Left renal cortex interstitium (tissue), 4 donors: Measurements from ENCODE around the gene OR56A5. TPM values are rescaled to one million over a fixed set of nuclear protein-coding genes. Genes with fewer than 3 reads are reported as not detected.
"Not testable (repeated sequence)": the region's sequence is repeated elsewhere in the genome, so short reads cannot be mapped to it uniquely, and the experiment has no call there.

Experiments used
- DNase-seq, 4 donors: peaks; one replicate each; pipeline ENCODE4 v3.0.0-alpha.2; 2013; ENCODE audit warnings: low read depth in 4 of 4, low spot score in 2 of 4, missing footprints in 1 of 4
- polyA plus RNA-seq, 4 donors: library from polyadenylated mRNA; unstranded; fragments of 120-200 nt; gene quantifications; one replicate each; pipeline ENCODE4 v1.2.1, GENCODE V29; 2013; ENCODE audit not compliant: insufficient read length in 4 of 4

The OR56A5 gene, protein sequence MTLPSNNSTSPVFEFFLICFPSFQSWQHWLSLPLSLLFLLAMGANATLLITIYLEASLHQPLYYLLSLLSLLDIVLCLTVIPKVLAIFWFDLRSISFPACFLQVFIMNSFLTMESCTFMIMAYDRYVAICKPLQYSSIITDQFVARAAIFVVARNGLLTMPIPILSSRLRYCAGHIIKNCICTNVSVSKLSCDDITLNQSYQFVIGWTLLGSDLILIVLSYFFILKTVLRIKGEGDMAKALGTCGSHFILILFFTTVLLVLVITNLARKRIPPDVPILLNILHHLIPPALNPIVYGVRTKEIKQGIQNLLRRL
- not detected for polyA plus RNA-seq

DNA sequence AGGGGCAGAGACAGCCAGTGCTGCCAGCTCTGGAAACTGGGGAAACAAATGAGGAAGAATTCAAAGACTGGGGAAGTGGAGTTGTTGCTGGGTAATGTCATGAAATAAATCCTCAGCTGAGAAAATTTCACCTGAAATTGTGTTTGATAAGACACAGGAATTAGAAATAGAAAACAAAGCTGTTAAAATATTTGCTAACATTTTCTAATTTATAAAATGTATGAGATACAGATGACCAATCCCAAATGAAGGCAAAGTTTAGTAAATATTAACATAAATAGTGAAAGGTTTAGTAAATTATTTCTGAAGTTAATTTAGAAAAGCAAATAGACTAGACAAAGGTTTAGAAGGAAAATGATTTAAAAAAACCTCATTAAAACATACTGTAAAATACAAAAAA, at the start of gene OR56A5:
Gene OR56A5 (minus strand): TSS at position 101 of the 400 bp plus-strand sequence. CDS start 0 bp downstream, at position 101.
- DNase-seq: no peak

DNA sequence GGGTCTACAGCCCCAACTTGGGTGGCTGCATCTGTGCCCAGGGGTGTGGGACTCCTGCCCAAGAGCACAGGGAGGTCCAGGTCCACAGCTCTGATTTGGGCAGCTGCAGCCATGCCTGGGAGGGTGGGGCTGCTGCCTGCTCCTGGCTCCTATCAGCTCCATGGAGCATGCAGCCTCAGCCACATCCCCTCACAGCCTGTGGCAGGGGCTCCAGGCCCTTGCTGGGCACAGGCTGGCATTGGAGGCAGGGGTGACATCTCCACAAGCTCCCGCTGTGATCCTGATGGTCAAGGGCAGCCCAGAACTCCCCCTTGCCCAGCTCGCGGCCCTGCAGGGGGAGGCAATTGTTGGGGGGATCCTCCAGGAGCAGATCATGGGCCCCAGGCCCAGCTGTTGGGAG, 44.7 kb upstream of the OR56A5 start:
- no peak for DNase-seq

DNA sequence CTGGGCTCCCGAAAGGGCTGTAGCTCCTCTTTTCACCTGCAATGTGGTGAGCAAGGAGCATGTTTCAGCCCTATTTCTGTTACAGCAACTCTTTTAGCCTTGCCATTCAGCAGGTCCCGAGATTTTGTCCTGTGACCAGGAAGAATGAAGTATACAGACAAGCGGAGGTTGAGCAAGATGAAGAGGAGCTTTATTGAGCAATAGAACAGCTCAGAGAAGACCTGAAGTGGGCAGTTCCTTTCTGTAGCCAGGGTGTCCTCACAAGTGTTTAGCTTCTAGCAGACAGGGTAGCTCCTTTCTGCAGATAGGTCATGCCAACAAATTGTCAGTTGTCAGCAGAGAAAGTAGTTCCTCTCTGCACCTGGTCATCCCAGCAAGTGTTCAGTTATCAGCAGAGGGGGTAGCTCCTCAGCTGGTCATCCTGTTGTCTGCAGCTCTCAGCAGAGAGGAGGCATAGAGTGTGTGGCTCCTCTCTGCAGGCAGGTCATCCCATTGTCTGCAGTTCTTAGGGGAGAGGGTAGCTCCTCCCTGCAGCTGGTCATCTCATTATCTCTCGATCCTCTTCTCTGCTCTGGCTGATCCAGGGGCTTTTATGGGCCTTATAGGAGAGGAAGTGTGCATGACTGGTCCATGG, 43.9 kb upstream of the OR56A5 start:
- DNase-seq: no peak

DNA sequence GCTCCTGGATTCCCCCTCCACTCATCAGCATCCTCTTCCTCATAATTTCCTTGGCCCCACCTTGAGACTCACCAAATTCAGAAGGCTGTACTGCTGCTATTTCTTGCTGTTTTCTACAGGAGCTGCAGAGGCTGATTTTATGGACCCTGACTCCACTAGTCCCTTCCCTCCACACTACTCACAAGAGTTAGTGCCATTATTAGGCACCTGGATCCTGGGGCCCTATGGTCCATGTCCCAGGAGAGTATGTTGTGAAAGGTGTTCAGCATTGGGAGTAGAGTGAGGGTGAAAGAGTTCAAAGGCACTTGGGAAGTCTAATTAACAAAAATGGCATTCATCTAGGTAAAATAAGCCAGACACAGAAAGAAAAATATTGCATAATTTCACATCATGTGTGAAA, 38.6 kb upstream of the OR56A5 start, which contains the start of gene OR56A4:
Gene OR56A4 (minus strand): TSS at position 101 of the 400 bp plus-strand sequence. CDS start 3,954 bp downstream, outside the sequence.
- no peak for DNase-seq

- no peak for DNase-seq
Observed at GRCh38 chr11:6006395-6006794, 38.1 kb upstream of the OR56A5 start.

DNA sequence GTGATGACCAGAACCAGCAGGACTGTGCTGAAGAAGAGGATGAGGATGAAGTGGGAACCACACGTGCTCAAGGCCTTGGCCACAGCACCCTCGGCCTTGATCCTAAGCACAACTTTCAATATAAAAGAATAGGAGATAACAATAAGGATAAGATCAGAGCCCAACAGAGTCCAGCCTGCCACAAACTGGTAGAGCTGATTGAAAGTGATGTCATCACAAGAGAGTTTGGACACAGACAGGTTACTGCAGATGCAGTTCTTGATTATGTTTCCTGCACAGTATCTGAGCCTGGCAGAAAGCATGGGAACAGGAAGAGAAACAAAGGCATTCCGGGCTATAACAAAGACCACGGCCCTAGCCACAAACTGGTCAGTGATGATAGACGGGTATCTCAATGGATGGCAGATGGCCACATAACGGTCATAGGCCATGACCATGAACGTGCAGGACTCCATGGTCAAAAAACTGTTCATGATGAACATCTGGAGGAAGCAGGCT, 34.0 kb upstream of the OR56A5 start:
- no peak for DNase-seq

DNA sequence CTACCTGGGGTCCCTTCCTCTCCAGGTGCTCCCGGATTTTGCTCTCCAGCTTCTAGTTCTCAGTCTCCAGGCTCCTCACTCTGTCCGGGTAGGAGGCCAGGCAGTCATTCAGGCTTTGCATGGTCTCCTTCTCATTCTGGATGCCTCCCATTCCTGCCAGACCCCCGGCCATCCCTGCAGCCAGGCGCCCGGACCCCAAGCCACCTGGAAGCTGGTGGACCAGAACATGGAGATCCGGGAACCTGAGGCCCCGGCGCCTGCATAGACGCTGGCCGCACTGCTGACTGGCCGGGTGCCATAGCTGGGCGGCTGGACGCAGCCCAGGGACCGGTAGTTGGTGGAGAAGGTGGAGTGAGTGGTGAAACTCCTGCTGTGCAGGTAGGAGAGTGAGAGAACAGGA, 26.5 kb upstream of the OR56A5 start:
- DNase-seq: no peak

DNA sequence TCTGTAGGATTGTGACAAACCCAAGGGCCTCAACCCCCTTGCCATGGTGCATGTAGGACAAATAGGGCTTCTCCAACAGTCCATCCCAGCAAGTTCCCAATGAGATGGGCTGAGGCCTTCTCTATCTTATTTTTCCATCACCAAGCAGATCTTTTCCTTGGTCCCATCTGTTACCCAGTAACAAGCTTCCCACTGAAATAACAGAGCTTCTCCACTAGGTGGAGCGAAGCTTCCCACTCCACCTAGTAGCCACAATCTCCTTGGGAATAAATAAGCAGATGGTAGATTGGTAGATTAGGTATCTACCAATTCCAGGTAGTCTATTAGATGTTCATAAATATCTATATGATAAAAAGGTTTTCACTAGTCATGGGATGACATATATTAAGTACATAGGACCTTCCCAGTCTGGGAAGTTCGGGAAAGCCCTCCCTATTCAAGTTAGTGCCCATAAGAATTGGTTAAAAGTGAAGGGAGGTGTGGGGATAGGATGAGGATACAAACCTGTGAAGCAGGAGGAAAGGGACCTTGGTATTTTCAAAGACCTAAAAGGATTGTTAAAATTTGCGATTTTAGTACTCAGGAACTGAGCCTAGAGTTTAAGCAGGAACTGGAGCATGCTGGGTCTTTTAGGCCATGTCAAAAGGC, 24.4 kb upstream of the OR56A5 start:
- DNase-seq: no peak

DNA sequence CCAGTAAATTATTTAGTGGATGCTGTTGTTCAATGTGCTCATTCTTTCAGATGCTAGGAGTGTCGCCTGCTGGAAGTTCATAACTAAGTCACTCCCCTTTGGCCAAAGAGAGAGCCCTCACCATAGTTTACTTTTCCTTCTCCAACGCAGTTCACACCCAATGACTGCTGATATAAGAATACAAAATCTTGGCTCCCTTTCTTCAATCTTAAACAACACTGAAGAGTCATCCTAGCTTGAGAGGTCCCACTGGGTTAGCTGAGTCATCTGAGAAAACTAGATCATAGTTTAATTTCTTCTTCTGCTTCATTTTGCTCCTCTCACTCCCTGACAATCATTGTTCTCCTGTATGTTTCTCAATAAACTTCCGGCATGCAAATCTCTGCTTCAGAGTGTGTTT, 23.9 kb upstream of the OR56A5 start:
- DNase-seq: no peak

DNA sequence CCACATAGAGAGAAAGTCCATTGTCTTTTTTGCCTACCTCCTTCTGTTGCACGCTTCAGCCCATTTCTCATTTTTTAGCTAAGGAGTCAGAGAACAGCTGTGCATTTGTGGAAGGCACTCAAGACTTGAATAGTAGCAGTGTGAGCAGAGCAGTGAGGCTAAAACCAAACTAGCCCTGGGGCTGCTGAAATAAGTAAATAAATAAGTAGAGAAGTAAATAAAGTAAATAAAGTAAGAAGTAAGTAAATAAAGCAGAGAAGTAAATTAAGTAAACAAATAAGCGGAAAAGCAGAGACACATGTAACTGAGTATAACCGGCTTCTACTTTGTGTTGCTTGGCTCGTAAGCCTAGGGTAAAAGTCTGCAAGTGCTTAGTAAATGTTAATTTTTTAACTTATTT, 20.9 kb upstream of the OR56A5 start:
- DNase-seq: no peak

DNA sequence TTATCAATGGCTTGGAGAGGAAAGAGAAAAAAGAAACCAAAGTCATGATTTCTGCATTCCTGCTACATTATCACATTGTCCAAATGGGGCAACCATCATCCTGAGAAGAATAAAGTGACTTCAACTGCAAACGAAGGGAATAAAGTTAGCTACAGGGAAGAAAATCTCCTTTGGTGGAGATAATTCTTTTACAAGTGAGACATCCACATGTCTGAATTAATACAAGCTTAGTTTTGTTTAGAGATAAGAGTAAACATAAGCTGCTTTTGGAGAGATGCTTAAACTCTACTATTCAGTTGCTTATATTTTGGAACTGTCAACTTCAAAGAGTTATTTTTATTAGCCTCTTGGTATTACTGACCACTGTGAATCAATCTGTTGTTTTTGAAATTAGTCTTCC, 18.6 kb upstream of the OR56A5 start, which contains the start of gene OR52L1:
Gene OR52L1 (minus strand): TSS at position 101 of the 400 bp plus-strand sequence. CDS start 55 bp downstream, at position 46.
- DNase-seq: no peak

DNA sequence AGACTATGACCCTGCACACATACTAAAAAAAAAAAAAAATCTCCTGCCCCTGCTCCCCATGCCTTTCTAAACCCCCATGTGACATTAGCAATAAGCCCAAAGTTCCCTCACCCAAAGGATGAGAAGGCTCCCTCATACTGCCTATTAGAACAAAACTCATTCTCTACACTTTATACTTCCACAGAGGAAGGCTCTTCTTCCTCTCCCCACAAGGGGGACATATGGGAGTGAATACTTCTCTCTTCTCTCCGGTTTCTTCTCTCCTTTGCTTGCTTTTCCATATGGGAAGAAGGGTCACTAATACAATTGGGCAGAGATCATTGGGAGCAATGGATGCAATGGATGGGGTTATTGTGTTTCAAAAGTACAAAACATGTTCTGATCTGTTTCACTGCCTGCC, 15.1 kb upstream of the OR56A5 start:
- no peak for DNase-seq

GRCh38 chr11:5973530-5973929, 5.2 kb upstream of the OR56A5 start:
- DNase-seq: no peak

- DNase-seq: no peak
Observed at GRCh38 chr11:5967708-5968107, 586 bp downstream of the OR56A5 start.

DNA sequence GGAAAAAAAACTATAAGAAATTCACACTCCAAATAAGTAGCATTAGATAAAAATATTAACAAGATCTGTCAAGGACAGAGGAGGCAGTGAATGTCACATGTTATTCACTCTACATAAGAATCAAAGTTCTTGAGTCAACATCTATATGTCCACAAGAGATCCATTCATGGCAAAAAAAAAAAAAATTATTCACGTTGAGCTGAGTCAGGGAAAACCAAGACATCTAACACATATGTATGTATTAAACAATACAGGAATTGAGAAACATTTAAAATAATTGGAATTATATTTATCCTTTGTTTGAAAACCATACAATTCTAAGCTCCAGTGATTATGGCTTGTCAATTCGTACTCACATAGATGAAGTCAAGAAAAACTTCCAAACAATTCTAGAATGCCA, 1.3 kb downstream of the OR56A5 start:
- no peak for DNase-seq

GRCh38 chr11:5960704-5961320, 7.5 kb downstream of the OR56A5 start:
- DNase-seq: not testable (repeated sequence)

DNA sequence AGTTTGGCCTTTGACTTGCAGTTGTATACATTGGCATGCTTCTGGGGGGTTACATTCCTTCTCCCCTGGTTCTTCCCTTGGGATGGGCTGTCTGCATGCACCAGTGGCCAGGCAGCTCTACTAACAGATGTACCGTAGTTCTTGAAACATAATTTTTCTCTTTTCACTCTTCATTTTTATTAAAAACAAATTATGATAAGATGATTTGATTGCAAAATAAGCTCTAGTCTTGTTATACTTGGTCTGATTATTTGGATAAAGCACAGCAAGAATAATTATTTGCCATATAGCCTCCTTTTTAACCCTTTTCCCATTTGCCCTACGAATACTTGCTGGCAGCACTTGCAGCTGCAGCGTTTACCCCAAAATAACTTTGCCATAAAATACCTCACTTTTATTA, 12.7 kb downstream of the OR56A5 start:
- DNase-seq: no peak

GRCh38 chr11:5941951-5942350, 26.3 kb downstream of the OR56A5 start, which contains the start of gene OR56A3:
OR56A3 (plus strand) TSS chr11:5942251; CDS start chr11:5947347, 5,096 bp downstream.
- DNase-seq: no peak

- DNase-seq: no peak
Observed at GRCh38 chr11:5940748-5941147, 27.5 kb downstream of the OR56A5 start.

- DNase-seq: no peak
Observed at GRCh38 chr11:5938603-5938965, 29.7 kb downstream of the OR56A5 start.
